Measurements from ENCODE around the gene FBXL19. TPM values are rescaled to one million over a fixed set of nuclear protein-coding genes. Genes with fewer than 3 reads are reported as not detected.

The FBXL19 gene
- total and polyA plus RNA-seq, 4 donors: 0.31 to 4.8 (median 2.7) TPM

DNA sequence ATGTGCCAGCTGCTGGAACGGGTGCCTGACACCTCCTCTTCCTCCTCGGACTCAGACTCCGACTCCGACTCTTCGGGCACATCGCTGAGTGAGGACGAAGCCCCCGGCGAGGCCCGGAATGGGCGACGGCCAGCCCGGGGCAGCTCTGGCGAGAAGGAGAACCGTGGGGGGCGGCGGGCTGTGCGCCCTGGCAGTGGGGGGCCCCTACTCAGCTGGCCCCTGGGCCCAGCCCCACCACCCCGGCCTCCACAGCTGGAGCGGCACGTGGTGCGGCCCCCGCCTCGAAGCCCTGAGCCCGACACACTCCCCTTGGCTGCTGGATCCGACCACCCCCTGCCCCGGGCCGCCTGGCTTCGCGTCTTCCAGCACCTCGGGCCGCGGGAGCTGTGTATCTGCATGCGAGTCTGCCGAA lies 6.8 kb downstream of the FBXL19 start:
- Histone ChIP-seq H3K27ac (ENCODE audit: low read depth in 1 of 2, low read length in 2 of 2) (no peak overlapping the region), H3K9ac (ENCODE audit: low read depth in 1 of 2, low read length in 2 of 2) (no peak overlapping the region), H3K4me3 (ENCODE audit: low read depth in 1 of 3, low read length in 3 of 3) (no peak overlapping the region), H3K4me1 (ENCODE audit: control insufficient read depth in 4 of 4, insufficient read depth in 4 of 4, low read length in 3 of 4) (no peaks in the 10 kb centered on the region), H3K36me3 (ENCODE audit: control insufficient read depth in 4 of 4, insufficient read depth in 3 of 4, low read depth in 1 of 4, low read length in 3 of 4) (peaks cover 4 to 12% (median 5%) of the 10 kb centered on the region in 4 donors), H3K27me3 (ENCODE audit: control insufficient read depth in 4 of 4, insufficient read depth in 4 of 4, low read length in 3 of 4) (no peaks in the 10 kb centered on the region), H3K9me3 (ENCODE audit: control insufficient read depth in 4 of 4, low read length in 3 of 4) (no peaks in the 10 kb centered on the region)
- WGBS: 95% methylated on average over 35 of the region's 35 CpGs
- DNase-seq (ENCODE audit: low spot score): no peak
- TF ChIP-seq RAD21 (IDR thresholded peaks at IDR 0.05) (no peak), TAF1 (conservative IDR thresholded peaks at IDR 0.05) (no peak), EGR1 (IDR thresholded peaks at IDR 0.05; ENCODE audit: low read depth in 2 of 2) (no peak), CTCF (IDR thresholded peaks at IDR 0.05; ENCODE audit: low read depth, low read length, missing input control) (no peak), NR2F2 (IDR thresholded peaks at IDR 0.05) (no peak), REST (IDR thresholded peaks at IDR 0.05) (no peak), FOXA2 (IDR thresholded peaks at IDR 0.05) (no peak), JUND (IDR thresholded peaks at IDR 0.05) (no peak)
- TF ChIP-seq, protein P1, sequence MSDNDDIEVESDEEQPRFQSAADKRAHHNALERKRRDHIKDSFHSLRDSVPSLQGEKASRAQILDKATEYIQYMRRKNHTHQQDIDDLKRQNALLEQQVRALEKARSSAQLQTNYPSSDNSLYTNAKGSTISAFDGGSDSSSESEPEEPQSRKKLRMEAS (IDR thresholded peaks at IDR 0.05): no peak

DNA sequence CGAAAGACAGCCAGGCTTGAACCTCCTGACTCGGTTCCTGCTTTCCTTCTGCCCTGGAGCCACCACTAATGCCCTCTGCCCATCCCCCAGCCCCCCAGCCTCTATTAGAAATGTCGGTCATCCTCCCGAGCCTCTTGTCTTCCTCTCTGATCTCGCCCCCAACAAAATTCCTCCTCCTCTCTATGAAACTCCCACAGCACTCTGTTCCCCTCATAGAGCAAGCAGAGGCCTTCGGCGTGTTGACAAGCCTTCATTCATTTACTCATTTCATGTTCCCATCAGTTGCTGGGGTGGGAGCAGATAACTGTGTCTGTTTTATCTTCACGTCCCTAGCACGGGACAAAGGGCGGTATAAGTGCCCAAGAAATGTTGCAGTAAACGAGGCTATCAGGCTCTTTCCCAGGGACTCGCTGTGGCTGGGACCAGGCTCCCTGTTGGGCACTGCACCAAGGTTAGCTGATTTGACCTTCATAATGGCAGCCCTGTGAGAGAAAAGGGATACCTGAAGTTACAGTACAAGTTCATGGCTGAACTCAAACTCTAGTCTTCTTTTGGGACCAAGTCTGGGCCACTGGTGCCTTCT lies 7.8 kb downstream of the FBXL19 start:
- no peaks in the 10 kb centered on the region for H3K27me3 ChIP-seq (ENCODE audit: control insufficient read depth in 4 of 4, insufficient read depth in 4 of 4, low read length in 3 of 4)
- 85% methylated on average over 12 of the region's 12 CpGs for WGBS
- H3K27ac ChIP-seq (ENCODE audit: low read depth in 1 of 2, low read length in 2 of 2): no peak overlapping the region
- H3K4me3 ChIP-seq (ENCODE audit: low read depth in 1 of 3, low read length in 3 of 3): no peak overlapping the region
- H3K9me3 ChIP-seq (ENCODE audit: control insufficient read depth in 4 of 4, low read length in 3 of 4): no peaks in the 10 kb centered on the region
- no peak for TF ChIP-seq JUND (IDR thresholded peaks at IDR 0.05)
- no peak for TF ChIP-seq ATF3 (IDR thresholded peaks at IDR 0.05)
- TF ChIP-seq CTCF (IDR thresholded peaks at IDR 0.05; ENCODE audit: low read depth, low read length, missing input control): no peak
- TF ChIP-seq HNF4A (conservative IDR thresholded peaks at IDR 0.05): no peak
- no peak for TF ChIP-seq NR2F2 (IDR thresholded peaks at IDR 0.05)
- no peak for TF ChIP-seq FOXA2 (IDR thresholded peaks at IDR 0.05)
- TF ChIP-seq RXRA (IDR thresholded peaks at IDR 0.05): no peak
- H3K4me1 ChIP-seq (ENCODE audit: control insufficient read depth in 4 of 4, insufficient read depth in 4 of 4, low read length in 3 of 4): no peaks in the 10 kb centered on the region
- no peak overlapping the region for H3K9ac ChIP-seq (ENCODE audit: low read depth in 1 of 2, low read length in 2 of 2)
- peaks cover 4 to 12% (median 5%) of the 10 kb centered on the region in 4 donors for H3K36me3 ChIP-seq (ENCODE audit: control insufficient read depth in 4 of 4, insufficient read depth in 3 of 4, low read depth in 1 of 4, low read length in 3 of 4)
- no peak for DNase-seq (ENCODE audit: low spot score)
